HG02623 (cell line): ENCODE measurements around the gene PRKAR2B.
A peak's percentile ranks its signal among the peaks of the same experiment; 100 is the strongest.

Experiments
- ATAC-seq: cut with Tn5 transposase; IDR thresholded peaks from one replicate; pipeline ENCODE4 v1.9.1; 2021; ENCODE audit warnings: moderate library complexity; ENCODE audit not compliant: unreplicated experiment

Gene PRKAR2B

DNA sequence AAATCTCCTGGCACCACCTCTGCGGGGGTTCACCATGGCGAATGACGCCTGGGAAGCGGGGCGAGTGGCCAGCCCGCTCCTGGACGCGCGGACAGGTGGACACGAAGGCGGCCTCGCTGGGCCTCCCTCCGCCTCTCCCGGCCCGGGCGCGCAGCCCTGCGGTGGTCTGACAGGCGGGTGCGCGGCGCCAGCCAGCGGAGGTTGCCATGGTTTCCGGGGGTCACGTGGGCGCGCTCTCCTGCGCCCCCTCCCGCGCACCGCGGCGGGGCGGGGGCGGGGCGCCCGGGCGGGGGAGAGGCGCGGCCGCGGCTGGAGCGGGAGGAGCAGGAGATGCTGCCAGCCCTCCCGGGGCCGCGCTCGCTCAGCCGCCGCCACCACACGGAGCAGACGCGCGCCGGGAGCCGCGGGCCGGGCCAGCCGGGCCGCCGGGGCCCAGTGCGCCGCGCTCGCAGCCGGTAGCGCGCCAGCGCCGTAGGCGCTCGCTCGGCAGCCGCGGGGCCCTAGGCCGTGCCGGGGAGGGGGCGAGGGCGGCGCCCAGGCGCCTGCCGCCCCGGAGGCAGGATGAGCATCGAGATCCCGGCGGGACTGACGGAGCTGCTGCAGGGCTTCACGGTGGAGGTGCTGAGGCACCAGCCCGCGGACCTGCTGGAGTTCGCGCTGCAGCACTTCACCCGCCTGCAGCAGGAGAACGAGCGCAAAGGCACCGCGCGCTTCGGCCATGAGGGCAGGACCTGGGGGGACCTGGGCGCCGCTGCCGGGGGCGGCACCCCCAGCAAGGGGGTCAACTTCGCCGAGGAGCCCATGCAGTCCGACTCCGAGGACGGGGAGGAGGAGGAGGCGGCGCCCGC, at the start of gene PRKAR2B:
PRKAR2B (plus strand) TSS at position 359 of the 848 bp plus-strand sequence; CDS start at position 562, 203 bp downstream.
- ATAC-seq: peak; percentile 77

DNA sequence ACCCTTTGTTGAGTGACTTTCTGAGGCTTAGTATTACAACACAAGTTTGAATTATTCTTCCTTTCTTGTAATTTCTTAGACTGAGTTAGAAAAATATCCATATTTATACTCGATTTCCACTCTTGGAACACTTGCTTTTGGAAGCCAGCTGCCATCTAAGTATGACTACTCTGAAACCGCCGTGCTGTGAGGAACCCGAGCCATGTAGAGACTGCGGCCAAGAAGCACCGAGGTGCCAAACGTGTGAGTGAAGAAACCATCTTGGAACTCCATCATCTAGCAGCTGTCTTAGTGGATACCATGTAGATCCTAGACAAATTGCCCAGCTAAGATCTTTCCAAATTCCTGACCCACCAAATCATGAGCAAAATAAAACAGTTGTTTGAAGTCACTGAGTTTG, 49.7 kb upstream of the PRKAR2B start:
- no peak for ATAC-seq

DNA sequence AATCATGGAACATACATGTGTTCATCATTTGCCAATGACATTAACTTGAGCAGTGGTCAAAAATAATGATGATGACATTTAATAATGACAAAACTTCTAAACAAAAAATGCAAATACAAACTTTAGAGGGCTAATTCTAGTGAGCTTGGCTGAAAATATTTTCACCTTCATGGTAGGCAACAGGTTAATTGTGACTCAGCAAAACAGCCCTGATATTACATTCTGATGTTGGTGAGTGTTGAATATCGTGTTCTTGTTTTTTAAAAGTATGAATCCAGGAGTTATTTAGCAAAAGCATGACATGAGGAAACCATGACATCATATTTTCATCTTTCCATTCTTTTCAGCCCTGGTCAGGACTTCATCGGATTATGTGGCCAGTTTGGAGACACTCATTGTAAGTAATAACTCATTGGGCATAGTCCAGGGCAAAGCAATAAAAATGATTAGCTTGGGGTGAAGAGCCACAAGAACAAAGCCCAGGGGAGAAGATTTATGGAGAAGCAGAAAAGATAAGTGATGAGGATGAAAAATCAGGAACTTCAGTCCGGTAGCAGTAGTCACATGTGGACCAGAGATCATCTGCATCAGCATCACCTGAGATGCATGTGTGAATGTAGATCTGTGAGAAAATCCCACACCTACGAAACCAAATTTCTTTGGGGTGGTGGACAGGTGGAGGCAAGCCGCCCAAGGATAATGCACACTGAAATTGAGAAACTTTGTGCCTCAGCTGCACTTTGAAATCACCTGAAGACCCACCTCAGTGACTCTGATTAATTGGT, 46.8 kb upstream of the PRKAR2B start:
- ATAC-seq: no peak

DNA sequence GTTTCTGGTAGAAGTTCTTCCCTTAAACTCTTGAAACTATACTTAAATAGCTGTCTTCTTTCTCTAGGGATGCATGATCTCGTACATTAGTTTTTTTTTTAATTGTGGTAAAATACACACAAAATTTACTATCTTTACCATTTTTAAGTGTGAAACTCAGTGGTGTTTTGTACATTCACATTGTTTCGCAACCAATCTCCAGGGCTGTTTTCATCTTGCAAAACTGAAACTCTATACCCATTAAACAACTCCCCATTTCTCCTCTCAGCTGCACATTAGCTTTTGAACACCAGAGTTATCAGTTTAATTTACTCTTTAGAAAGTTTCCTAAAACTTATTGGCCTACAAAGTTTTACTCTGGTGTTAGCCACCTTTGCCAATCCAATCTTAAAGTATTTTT, 45.5 kb upstream of the PRKAR2B start:
- ATAC-seq: no peak

DNA sequence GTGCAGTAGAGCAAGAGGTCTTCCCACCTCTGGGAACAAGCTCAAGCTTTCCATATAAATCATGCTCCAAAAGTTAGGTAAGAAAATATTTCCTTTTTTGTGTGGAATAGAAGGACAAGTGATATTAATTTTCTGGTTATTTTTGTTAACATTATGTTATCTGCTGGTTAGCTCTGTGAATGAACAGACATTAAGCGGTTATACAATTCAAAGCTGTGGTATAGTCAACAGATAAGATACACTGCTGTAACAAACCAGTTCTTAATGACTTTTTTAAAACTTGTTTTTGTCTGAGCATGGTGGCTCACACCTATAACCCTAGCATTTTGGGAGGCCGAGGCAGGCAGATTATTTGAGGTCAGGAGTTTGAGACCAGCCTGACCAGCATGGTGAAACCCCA, 43.0 kb upstream of the PRKAR2B start:
- ATAC-seq: no peak

DNA sequence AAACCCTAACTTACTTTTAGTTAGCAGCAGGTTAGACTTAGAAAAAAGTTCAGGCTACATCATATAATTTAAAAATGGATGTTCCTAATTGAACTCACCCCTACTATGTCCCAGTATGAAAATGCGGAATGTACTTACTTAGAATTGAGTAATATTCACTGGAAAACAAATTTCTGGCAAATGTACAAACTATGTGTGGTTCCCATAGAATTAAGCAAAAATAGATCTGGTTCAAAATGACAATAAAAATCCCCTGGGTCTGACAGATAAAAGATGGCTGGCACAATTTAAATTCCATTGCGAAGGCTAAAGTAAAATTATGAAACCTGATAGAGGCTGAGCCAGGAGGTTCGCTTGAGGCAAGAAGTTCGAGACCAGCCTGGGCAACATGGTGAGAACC, 42.4 kb upstream of the PRKAR2B start:
- no peak for ATAC-seq

DNA sequence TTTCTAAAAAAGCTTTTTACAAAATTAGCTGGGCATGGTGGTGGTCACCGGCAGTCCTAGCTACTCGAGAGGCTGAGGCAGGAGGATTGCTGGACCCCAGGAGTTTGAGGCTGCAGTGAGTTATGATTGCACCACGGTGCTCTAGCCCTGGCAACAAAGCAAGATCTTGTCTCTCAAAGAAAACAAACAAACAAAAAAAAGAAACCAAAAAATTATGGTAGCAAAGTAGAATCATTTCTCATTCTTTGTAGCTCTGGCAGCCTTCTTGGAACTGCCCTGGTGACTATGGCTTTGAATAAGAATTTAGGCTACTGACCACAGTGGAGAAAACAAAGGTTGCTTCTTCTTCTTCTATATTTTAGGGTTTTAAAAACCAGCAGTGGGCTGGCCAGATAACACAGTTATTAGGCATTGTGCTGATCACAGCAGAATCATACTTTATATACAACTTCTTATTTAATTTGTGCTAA, 41.9 kb upstream of the PRKAR2B start:
- ATAC-seq: no peak

DNA sequence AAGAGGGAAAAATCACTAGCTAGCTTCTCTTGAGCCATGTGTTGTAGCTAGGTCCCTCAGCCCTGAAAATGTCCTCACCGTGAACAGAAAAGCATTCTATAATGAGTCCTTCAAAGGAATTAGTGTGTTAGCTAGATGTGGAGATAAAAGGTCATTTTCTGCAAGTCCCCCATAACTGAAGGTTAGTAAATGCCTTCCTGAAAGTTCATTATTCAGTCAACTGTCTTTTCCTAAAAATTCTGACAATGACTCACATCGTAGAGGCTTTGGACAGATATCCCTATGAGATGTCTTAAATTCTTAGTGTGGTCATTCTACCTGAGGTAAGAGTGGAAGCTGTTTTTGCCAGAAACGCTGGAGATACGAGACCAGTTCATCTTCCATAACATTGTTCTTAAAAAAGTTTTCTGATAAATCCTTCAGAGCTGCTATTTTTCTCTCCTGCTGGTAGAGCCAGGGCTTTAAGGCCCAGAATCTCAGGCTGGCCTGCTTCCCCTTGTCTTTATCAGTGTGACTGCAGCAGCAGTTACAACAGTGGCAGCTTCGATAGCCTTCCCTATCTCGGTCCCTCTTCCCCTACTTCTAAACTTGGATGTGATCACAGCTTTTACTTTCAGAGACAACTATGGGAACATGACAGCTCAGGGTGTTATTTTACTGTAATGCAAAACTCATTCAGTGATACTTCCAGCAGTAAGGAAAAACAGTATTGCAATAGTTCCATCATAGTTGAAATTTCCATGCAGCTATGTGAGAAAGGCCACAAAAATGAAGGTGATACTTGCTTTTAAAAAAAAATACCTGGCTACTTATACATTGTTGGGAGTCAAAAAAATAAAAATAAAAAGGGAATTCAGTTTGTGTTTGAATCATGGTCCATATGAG, 37.3 kb upstream of the PRKAR2B start:
- no peak for ATAC-seq

DNA sequence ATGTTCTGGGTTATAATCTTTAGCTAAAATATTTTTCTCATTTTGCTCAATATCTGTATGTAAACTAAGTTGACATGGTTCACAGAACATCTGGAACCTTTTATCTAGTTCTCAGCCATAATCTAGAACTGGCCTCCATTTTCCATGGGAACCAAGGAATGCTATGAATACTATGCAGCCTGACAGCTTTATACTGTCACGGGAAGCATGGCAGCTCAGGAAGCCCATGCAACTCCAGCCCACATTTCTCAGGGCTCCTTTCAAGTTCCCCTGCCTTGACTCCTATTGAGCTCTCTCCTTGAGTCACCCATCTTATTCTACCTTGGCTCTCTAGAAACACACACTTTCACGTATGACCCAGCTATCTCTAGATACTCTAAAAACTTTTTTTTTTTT, 36.6 kb upstream of the PRKAR2B start:
- no peak for ATAC-seq

DNA sequence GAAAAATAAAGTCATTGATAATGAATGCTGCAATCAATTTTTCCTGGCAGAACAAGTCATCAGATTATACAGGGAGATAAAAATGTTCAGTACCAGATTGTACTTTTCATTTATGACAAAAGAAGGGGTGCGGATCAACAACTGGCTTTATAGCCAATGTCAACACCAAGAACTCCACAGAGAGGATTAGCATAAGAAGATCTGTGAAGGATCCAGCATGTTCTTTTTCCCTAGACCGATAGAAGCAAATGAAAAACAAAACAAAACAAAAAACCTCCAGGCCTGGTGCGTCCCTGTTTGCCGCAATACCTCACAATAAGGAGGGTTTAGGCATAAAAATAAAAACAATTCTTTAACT, 34.7 kb upstream of the PRKAR2B start:
- no peak for ATAC-seq

DNA sequence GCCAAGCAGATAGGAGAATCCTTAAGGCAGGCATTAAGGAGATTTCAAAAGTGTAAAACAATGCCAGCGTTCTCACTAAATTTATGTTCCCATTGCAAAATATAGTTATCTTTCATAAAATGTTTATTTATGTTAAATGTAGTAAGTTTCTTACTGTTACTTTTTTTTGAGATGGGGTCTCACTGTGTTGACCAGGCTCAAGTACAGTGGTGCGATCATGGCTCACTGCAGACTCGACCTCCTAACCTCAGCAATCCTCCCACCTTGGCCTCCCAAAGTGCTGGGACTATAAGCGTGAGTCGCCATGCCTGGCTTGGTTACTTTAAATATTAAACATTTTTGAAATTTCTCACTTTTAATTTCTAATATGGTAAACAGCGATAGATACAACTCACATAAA, 31.8 kb upstream of the PRKAR2B start:
- no peak for ATAC-seq

DNA sequence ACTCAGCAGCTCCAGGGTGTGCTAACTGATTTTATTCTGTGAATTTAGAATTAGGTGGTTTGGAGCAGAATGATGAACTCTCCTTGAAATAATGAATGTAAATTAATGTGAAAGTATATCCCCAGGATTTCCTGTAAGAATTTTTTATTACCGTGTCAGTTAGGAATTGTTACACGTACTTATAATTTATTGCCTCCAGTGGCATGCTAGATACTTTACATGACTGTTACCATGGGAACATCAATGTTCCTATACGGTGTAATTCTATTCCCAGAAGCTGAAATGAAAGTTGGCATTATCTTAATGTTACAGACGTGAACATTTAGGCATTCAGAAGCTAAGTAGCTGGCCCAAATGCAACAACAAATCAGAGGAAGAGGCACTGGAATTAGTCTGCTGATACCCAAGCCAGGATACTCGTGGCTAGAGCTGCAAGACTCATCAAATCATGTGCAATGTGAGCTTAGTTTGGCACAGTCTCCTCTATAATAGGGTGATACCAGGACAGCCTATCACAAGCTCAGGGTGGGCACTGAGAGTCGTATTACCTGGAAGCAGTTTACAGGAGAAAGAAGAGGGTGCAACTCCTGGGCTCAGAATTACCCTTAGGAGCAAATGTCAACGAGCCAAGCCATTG, 30.0 kb upstream of the PRKAR2B start:
- no peak for ATAC-seq

DNA sequence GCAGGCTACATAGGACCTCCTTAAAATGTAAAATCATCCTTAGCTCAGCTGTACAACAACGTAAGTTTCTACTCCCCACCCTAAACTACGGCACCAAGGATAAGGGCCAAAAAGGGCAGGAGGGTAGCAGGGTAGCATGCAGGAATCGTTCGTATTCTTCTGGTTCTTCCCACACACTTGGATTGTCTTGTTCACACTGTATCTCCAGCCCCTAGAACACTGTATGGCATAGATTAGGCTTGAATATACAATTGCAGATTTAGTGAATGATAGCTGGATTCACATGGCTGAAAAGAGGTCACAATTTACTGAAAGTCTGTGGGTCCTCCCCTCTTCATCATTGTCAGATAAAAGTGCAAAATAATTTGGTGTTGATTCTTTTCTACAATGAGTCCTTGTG, 28.2 kb upstream of the PRKAR2B start:
- no peak for ATAC-seq

DNA sequence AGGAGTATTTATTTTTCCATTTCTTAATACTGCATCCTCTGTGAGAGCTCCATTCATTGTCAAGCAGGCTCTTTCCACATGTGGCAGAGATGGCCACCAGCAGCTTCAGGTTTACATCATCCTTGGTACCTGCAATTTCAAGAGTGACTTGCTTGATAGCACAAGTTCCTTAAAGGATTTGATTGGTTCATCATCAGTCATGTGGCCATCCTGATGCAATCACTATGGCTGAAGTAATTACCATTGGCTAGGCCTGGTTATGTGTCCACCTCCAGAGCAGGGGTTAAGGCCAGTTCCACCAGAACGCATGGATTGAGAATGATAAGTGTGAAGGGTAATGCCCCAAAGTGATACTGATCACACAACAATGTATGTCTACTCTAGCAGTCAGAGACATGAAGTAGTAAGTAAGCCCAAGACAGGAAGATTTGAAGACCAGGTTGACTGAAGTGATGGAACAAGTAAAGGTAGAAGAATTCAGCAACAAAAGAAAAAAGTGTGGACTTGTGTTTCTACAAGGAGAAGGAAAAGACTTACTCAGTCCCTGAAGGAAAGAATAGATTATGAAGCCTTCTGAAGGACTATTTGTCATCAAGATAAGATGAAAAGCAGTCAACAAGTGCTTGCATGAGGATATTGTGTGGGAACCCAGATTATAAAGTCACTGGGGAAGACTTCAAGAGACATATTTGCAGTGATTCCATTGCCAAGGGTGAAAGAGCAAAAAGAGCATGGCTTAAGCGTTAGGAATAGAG, 26.4 kb upstream of the PRKAR2B start:
- no peak for ATAC-seq

DNA sequence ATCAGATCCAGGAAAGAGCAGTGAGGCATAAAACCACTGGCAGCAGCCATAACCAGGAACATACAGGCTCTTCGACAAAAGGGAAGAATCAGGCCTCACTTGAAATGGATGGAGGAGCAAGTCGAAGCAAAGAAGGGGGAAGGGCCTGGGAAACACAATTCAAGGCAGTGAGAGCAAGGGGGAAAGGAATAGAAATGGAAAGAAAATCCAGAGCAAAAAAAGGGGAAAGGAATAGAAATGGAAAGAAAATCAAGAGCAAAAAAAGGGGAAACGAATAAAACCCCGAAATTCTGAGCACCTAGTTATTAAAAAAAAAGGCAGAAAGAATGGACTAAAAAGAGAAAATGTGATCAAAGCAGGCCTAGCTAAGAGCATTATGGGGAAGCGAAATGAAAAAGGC, 24.1 kb upstream of the PRKAR2B start:
- no peak for ATAC-seq

DNA sequence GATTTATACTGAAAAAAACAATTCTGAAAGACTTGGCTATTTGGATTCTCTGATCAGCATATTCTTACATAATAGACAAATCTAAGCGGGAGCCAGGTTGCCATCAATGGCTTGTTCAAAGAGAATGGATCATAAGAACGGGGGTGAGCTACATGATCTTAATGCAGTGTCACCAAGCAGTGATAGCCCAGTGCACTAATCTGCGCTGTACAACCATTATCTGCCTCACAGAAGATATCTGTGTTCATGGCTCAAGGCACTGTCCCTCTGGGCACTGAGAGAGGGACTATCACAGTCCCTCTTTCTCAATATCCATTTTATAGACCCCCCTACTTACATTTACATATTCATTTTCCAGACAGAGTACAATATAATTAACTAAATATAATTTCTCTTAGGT, 22.9 kb upstream of the PRKAR2B start:
- ATAC-seq: no peak

DNA sequence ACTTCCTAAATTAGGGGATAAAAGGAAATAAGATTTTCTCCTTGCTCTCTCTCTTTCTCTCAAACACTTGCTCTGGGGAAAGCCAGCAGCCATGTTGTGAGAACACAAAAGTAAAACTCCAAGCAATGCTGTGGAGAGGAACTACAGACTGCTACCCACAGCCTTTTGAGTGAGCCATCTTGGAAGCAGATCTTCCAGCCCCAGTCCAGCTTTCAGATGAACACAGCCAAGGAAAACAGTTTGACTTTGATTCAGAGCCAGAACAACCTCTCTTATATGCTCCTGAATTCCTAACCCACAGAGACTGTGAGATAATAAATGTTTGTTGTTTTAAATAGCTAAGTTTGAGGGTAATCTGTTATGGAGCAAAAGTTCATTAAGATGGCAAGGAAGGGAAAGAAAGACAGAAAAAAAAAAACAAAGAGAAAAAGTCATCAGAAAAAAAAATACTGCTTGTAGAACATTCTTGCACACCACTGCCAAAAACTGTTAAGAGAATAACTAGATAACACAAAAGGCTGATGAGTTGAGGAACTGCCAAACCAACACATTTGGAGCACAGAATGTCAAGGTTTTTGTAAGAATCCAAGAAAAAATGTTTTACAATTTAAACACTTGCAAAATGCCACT, 20.9 kb upstream of the PRKAR2B start:
- ATAC-seq: no peak

DNA sequence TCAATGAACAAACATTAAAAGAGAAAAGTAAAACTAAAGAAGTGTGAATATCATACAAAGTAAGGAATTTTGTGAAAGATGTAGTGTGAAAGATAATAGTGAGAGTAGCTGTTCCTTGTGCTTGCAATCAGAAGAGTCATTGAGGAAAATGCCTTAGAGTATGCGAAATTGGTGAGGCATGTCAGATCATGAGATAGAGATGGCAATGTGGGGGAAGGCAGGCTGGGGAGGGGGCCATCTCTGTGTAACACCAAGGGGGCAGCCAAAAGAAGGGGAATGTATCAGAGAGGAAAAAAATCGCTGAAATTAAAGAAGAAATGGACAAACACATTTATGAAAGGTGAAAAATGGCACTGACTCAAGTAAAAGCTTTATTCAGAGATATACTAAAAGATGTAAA, 19.6 kb upstream of the PRKAR2B start:
- ATAC-seq: no peak

DNA sequence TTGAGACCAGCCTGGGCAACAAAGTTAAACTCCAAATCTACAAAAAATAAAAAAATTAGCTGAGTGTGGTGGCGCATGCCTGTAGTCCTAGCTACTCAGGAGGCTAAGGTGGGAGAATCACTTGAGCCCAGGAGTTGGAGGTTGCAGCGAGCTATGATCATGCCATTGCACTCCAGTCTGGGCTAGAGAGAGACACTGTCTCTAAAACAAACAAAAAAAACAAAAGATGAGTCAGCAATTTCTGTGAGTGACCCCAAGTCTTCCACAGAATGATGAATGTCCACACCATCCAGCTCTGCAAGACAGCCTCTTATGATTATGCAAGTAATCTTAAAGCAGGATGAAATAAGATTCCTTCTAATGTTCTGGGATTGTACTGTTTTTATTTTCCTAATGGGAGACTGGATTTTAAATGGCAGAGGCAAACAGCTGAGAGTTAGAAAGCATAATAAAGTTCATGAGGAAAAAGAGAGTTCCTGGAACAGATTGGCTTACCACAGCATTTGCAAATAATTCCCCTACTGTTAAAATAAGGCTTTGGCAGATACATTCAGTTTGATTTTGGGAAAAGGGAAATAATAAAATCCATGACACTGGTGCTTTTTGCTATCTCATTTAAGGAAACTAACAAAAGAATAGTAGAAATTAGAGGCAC, 18.9 kb upstream of the PRKAR2B start:
- no peak for ATAC-seq
